Renal cortical epithelial cell (primary cell): Measurements from ENCODE around the gene PTPN1. TPM values are rescaled to one million over a fixed set of nuclear protein-coding genes. Genes with fewer than 3 reads are reported as not detected.
"Not testable (repeated sequence)": the region's sequence is repeated elsewhere in the genome, so short reads cannot be mapped to it uniquely, and the experiment has no call there.

Experiments
- DNase-seq: peaks from one replicate; pipeline ENCODE4 v3.0.0-alpha.2; 2011; ENCODE audit warnings: low read depth
- total RNA-seq: library from RNA; depleted of rRNA; stranded (reverse); fragments of >200 nt; gene quantifications from 2 replicates; pipeline ENCODE4 v1.2.3, GENCODE V29; 2014

PTPN1 gene
- total RNA-seq, 1 donor from 2014 or later = 89.1 TPM

DNA sequence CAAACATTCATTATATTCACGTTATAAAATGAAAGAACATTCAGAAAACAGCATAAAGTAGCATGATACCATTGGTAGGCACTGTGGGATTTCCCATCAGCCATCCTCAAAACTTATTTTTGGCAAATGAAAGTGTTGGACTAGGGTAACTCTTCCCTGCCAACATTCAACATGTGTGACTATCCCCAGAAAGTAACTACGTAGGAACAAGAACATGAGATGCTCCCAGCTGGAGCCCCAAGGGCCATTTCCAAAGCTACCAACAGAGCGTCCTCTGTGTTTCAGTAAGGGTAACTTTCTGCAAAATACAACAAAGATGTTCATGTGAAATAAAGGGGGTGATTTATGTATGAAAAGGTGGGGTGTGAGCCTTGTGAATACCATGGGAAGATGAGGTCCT, 28.4 kb upstream of the PTPN1 start:
- no peak for DNase-seq

DNA sequence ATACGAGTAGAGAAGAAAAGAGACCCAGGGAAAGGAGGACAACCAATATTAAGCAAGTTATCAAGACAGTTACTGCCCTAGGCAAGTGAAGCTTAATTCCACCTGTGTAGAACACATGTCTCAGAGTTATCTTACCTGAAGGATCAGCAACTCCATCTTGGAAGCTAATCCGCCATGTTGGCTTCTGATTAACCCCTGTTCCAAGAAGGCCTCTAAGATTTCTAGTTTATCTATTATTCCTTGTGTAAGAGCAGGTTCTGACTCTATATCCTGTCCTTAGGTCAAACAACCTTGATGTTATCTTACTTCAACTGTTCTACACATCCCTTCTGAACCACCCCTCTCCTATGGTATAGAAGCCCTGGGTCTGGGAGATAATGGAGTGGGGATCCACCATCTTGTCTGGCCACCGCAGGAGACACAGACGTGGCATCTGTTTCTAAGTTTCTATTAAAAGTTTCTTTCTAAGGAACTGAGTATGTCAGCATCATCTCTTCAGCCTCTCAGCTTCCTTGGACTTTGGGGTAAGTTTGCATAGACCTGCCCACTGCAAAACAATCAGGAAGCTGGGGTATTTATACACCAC, 27.7 kb upstream of the PTPN1 start:
- no peak for DNase-seq

DNA sequence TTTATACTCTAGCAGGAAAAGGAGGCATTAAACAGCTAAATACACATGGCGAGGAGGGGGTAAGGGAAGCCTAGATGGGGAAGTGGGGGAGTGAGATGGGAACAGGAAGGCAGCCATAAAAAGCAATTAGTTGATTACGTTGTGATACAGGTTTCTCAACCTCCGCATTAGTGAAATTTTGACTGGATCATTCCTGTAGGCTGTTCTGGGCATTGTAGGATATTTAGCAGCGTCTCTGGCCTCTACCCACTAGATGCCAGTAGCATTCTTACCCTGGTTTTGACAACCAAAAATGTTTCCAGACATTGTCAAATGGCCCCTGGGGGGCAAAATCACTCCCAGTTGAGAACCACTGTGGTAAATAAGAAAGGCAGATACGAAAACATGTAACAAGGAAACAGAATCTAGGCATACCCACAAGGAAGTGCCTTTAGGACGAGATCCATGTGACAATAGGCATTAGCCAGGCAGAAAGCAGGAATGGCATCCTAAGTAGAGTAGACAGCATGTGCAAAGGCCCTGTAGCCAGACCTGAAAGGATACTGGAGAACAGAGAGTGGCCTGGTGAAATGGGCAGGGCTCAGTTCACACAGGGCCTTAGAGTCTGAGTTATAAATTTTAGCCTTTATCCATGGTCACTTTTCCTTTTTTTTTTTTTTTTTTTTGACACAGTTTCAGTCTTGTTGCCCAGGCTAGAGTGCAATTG, 25.8 kb upstream of the PTPN1 start:
- no peak for DNase-seq

DNA sequence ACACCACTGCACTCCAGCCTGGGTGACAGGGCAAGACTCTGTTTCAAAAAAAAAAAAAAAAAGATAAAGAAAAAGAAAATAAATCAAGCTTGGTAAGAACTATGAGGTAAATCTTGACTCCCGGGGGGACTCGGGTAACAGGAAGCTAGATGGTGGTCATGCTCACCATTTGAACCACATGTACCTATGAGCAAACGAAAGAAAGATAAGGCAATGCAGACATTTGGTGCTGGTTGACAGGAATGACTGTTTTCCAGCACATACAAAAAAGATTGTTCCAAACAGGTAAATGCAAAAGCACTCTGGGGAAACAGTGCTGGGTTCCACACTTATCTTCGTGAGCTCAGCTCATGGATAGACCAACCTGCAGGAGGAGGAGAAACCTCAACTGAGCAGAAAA, 22.8 kb upstream of the PTPN1 start:
- no peak for DNase-seq

DNA sequence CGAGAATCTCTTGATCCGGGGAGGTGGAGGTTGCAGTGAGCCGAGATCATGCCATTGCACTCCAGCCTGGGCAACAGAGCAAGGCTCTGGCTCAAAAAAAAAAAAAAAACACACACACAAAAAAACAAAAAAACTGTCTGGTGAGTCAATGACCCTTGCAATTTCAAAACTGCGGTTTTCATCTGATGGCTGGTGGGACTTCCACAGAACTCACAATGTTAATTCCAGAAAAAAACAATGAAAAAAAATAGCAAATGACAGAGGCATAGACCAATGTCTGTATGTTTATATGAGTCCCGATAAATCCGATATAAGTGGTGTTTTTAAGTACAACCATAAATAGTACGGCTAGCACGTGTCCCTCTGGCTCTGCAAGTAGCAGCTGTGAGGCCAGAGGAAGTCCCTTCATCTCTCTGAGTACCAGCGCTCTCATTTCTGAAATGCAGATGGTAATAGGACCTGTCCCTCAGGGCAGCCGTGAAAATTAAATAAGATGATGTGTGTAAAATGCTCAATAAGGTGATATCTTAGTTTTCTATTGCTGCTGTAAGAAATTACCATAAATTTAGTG, 21.9 kb upstream of the PTPN1 start:
- no peak for DNase-seq

DNA sequence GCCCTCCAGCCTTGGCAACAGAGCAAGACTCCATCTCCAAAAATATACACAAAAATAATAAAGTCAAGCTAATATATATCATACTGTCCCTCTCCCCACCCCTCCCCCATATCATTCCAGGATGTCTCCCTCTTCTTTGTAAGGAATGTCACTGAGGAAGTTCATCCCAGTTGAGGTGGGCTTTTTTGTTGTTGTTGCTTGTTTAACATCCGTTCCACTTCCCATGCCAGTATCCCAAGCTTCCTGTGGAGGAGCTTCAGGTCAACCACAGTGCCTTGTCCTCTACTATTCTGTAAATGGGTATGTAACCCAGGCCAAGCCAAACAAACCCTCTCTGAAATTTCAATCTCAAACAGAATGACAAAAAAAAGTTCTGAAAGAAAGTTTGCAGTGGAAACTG, 19.0 kb upstream of the PTPN1 start:
- DNase-seq = no peak

DNA sequence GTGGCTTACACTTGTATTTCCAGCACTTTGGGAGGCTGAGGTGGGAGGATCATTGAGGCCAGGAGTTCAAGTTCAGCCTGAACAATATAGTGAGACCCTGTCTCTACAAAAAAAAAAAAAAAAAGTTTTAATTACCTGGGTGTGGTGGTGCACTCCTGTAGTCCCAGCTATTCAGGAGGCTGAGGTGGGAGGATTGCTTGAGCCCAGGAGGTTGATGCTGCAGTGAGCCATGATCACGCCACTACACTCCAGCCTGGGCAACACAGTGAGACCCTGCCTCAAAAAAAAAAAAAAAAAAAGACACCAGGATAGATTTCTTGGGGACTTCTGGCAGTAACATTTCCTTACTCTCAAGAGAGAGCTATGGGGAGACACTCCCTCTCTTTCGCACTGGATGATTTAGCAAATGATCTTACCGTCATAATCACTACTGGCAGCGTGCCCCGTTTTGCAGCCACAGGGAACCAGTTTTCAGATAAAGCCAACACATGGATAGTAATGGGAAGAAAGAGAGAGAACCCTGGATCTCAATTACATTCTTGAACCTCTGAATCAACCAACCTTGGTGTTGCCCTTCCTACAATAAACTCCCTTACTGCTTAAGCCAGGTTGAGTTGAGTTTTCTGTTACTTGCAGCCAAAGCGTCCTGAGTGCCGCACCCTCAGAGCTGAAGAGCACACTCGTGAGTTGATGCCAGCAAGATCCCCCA, 18.1 kb upstream of the PTPN1 start:
- DNase-seq = no peak

DNA sequence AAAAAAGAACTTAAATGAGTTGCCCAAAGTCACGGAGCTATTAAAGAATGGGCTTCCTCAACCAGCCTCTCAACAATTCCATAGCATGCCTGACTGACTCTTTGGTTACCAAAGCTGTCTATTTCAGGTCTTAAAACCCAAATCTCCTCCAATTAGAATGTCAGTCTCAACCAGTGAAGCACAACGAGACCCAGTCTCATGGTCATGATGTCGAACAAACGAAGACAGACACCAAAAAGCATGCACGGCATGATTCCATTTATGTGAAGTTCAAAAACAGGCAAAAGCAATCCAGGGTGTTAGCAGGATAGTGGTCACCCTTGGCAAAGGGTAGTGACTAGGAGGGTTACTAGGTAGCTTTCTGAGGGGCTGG, 16.3 kb upstream of the PTPN1 start:
- no peak for DNase-seq

DNA sequence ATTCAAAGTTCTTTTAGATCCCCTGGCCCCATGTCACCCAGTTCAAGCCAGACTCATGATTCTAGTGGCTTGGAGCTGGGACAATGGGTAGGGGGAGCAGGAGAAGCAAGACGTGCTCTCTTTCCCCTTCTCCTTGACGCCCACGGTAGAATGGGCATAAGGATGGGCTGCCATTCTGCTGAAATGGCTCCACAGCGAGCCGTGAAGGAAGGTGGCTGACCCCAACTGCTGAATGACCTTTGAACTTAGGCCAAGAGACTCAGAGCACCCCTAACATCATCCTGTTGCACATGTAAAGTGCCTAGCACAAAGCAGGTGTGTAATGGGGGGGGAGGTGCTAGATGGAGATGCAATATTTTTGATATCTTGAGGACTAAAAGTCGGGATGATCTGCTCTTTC, 15.8 kb upstream of the PTPN1 start:
- DNase-seq = no peak

DNA sequence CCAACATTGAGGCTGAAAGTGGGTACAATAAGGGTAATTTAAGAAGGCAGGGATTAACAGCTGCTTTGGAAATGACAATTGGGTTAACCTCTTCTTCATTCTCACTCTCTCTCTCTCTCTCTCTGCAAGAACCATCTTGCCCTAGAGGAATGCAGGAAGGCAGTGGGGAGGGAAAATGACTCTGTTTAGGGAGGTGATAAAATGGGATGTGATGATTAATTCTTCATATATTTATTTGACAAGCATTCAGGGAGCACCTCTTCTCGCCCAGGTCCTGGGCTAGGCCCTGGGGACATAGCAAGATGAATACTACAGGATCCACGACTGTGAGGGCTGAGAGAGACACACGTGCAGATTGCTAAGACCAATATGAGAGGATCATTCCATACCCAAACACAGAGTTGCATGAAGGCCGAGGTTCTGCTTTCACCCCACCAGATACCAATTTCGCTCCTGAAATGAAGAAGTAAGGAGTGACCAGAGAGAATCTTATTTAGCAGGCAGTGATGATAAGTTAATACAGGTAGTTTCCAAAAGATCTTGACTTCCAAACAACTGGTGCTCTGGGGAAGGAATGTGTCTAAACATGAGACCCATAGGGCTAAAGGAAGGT, 13.3 kb upstream of the PTPN1 start:
- DNase-seq = no peak

DNA sequence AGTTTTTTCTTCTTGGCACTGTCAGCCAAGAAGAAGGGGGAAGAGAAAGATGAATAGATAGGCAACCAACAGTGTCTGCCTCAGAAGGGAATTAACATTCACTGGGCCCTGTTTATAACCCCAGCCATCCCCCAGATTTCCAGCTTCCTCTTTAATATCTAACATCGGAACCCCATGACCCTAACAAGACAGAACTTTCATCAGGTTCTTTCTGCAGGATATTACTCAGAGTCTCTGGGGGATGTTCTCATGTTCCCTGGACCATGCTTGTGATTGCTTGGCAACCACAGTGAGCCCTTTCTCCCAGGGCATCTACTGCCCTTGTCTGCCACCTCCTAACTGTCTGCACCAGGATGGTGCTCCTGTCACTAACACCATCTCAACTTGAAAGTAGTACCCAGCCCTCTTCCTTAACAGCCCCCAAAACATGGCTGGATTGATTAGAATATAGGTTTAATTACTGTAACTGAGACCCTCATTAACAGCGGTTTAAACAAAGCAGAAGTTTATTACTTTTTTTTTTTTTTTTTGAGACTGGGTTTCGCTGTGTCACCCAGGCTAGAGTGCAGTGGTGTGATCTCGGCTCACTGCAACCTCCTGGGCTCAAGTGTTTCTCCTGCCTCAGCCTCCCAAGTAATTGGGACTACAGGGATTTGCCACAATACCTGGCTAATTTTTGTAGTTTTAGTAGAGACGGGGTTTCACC, 12.0 kb upstream of the PTPN1 start:
- DNase-seq = peak; percentile 70

DNA sequence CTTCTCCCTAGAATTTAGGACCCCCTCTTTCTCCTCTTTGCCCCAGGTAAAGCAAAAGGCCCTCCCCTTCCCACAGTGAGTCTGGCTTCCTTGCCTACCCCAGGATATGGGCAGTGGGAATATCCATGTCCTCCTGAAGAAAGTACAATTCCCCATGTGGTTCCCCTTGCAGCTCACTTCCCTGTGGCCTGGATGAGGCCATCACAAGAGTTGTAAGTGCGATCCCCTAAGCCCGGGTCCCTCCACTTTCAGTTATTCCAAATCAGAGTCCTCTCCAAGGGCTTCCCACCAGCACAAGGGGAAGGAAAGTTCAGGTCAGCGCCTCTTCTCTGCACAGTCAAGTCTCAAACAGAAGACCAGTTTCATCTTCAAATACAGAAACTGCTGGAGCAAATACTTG, 10.2 kb upstream of the PTPN1 start:
- DNase-seq = no peak

DNA sequence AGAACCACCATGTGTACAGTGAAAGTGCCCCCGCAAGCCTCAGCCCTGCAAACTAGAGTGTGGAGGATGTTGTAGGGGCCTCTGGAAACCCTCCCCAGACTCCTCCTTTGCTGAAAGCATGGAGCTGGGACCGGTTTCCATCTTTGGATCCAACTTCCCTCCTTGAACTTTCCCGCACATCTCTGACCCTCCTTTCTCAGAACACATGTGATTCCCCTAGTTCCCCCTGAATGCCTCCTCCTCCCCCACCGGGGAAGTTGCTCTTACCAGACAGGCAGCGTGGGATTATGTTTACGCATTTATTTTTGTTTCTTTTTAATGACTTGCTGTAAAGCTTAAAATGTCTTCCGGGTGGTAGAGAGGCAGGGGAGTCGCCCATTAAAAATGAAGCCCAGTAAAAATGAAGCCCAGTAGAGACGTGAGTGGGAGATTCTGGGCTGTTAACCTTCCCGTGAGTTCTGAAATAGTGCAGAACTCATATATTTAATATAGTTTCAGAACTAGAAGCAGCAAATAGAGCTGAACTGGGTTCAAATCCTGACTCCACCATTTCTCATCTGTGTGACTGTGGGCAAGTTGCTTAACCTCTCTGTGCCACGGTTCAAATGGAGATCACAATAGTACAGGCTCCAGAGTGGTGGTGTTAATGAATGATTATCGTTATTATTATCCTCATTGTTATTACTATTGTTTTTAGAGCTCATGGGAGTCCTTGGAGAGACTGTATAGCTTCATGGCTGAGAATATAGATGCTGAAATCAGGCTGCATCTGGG, 8.0 kb upstream of the PTPN1 start:
- DNase-seq = no peak

DNA sequence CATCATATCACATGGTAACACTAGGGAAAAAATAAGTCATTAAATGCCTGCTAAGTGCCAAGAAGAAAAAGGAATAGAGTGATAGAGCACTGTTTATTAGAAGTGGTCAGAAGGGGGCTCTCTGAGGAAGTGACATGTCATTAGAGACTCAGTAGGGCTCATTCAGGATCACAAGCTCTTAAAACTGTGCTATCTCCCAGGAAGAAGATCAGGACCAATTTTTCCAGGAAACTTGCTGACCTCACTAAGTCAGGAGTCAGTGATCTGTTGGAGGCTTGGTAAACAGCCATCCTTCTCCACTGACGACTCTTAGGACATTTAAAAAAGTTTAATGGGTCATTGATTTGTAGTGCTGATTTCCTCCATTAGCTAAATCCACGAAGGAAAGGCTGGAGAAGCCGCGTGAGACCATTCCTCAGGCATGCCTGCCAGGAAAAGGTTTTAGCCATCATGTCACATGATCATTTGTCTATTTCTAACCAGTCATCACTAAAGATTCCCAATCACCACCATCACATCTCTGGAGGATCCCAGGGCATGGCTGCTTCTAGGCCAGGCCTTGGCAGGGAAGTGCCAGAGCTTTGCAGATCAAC, 5.9 kb upstream of the PTPN1 start:
- peak; percentile 92 for DNase-seq

DNA sequence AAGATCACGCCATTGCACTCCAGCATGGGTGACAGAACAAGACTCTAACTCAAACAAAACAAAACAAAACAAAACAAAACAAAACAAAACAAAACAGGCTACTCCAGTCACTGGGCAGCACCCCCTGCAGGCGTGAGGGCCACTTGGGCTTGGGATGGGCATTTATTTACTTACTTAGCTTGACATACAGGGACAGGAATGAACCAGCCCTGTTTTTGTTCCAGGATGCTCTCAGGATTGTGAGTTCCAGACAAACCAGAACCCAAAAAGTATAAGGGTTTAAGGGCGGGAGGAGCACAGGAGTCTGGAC, 4.0 kb upstream of the PTPN1 start:
- no peak for DNase-seq

DNA sequence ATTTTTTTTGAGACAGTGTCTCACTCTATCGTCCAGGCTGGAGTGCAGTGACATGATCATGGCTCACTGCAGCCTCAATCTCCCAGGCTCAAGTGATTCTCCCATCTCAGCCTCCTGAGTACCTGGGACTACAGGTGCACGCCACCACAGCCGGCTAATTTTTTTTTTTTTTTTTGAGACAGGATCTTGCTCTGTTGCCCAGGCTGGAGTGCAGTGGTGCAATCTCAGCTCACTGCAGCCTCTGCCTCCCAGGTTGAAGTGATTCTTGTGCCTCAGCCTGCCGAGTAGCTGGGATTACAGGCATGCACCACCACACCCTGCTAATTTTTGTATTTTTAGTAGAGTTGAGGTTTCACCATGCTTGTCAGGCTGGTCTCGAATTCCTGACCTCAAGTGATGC, 2.4 kb upstream of the PTPN1 start:
- not testable (repeated sequence) for DNase-seq

DNA sequence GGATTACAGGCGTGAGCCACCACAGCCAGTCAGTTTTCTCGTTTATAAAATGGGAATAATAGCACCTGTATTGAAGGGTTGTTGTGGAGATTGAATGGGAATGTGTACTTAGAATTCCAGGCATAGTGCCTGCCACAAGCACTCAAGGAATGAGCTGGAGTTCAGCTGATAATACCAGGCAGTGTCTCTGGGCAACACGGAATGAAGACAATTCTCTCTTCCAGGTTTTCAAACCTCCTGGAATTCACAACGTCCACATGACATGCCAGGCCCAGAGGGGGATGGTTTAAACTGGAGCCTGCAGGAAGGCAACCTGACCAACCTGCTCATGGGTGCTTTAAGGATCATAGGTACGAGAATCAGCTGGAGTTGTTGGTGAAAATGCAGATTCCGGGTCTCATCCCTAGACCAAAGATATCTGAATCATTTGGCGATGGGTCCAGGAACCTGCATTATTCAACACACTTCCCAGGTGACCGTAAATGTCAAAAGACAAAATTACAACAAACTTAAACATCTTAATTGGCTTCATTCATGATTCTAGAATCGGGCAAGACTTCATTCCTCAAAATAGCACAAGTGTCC, 1.9 kb upstream of the PTPN1 start:
- peak; percentile 73 for DNase-seq

DNA sequence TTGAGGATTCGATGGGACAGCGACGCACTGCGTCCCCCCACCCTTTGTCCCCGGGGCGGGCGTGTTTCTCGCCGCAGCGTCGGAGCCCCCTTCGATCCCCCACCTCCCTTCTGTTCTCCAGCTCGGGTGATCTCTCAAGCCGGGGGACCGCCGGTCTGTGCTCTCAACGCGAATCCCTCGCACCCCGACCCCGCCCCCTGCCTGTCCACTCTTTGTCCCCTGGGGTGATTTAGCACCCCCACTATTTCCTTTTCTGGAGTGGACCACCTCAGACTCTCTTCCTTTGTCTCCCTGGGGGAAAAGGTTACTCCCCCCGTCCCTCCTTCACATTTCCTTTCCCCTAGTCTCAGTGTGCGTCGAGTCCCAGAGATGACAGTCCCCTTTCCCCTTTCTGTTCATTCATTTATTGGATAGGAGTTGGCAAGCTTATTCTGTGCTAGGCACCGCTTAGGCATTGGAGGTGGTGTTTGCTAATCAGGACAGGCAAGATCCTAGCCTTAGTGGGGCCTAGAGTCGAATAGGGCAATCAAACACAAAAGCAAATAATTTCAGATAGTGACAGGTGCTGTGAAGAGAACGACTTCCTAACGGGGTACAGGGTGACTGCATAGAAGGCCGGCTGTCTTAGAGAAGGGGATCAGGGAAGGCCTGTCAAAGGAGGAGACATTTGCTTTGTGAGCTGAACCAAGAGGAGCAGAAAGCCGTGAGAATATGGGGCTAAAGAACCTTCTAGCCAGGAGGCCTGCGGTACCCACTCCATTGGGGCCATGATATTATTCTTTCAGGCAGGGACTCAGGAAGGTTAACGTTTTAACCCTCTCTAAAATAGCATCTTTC, 741 bp downstream of the PTPN1 start:
- no peak for DNase-seq

DNA sequence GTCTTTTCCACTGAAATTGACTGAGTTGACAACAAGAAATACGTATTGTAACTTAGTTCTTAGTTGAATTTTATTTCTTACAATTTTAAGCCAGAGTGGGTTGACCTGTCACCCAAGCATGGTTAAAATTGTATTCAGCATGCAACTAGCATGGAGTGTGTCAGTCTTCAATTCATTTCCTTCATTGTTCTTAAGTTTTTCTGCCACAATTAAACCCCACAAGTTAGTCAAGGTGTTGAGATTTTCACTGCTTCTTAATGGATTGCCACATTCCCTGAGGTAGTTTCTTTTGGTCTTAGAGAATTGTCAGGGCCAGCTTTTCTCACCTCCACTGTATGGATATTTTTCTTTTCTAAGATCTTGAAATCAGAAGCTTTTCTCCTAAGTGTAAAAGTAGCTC, 2.1 kb downstream of the PTPN1 start:
- no peak for DNase-seq
